ENCODE measurements around the gene FFAR1.

Gene FFAR1

DNA sequence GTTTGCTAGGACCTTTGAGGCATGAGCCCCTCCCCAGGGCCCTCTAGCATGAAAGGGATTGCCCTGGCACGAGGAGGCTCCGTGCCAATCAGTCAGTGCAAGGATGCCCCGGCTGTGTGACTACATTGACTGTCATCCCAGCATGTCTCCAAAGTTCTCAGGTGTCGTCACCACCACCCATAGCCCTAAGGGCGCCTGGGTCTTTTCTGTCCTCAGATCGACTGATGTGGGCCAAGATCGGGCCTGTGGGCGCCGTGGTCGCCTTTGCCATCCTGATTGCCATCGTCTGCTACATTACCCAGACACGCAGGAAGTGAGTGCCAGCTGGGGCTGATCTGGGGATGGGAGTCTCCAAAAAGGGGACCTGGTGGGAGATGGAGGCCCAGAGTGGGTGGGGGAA, 37.4 kb upstream of the FFAR1 start:
- Mint-ChIP-seq H3K9me3 (no peaks in the 10 kb centered on the region), H3K4me3 (no peak overlapping the region), H3K27ac (no peak overlapping the region), H3K36me3 (no peaks in the 10 kb centered on the region), H3K4me1 (no peaks in the 10 kb centered on the region)
- ATAC-seq (no peak), DNase-seq (ENCODE audit: low spot score in 2 of 2) (no peak)

DNA sequence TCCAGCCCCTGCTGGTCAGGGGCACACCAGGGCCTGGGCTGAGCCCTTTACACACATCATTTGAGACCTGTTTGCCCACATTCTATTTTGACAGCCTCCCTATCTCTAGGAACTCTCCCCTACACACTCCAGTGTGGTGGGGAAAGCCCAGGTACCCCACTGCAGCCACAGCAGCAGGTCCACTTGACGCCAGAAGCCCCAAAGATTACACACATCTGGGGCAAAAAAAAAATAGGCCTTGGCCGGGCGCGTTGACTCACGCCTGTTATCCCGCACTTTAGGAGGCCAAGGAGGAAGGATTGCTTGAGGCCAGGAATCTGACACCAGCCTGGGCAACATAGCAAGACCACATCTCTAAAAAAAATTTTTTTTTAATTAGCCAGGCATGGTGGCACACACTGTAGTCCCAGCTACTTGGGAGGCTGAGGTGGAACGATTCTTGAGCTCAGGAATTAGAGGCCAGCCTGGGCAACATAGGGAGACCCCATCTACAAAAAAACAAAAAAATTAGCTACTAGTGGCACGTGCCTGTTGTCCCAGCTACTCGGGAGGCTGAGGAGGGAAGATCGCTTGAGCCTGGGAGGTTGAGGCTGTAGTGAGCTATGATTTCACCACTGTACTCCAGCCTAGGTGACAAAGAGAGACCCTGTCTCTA, 36.8 kb upstream of the FFAR1 start:
- Mint-ChIP-seq H3K36me3 (no peaks in the 10 kb centered on the region), H3K4me1 (no peaks in the 10 kb centered on the region), H3K9me3 (no peaks in the 10 kb centered on the region), H3K27ac (peak overlapping the region; percentile 77), H3K4me3 (no peak overlapping the region)
- ATAC-seq (no peak), DNase-seq (ENCODE audit: low spot score in 2 of 2) (no peak)

DNA sequence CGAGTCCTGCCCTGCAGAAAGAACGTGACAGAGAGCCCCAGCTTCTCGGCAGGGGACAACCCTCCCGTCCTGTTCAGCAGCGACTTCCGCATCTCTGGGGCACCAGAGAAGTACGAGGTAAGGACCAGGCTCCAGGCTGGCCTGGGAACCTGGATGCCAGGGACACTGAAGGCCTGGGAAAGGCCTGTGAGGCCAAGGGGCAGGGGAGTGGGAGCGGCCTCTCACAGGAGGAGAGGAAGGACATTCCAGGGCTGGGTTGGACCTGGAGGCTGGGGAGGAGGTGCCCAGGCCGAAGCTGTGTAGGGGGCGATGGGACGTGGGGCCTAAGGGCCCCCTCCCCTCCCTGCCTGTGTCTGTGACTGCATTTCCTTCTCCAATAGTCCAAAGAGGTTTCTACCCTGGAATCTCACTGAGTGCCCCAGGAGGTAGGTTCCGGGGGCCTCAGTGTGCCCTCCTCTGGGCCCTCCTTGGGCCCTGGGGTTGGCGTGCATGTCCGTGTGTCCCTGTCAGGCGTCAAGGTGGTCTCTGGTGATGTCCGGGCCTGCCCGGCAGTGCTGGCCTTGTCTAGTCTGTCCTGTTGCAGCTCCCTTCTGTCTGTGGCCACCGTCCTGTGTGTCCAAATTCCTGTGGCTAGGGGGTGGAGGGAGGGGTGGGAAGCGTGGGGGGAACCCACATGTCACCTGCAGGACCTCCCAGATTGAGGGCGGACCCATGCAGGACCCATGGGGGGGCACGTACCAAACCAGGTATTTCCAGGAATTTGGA, 35.6 kb upstream of the FFAR1 start:
- peak overlapping the region; percentile 77 for H3K27ac Mint-ChIP-seq
- DNase-seq (ENCODE audit: low spot score in 2 of 2): no peak
- H3K4me1 Mint-ChIP-seq: no peaks in the 10 kb centered on the region
- no peaks in the 10 kb centered on the region for H3K9me3 Mint-ChIP-seq
- H3K36me3 Mint-ChIP-seq: no peaks in the 10 kb centered on the region
- ATAC-seq: no peak
- H3K4me3 Mint-ChIP-seq: no peak overlapping the region

DNA sequence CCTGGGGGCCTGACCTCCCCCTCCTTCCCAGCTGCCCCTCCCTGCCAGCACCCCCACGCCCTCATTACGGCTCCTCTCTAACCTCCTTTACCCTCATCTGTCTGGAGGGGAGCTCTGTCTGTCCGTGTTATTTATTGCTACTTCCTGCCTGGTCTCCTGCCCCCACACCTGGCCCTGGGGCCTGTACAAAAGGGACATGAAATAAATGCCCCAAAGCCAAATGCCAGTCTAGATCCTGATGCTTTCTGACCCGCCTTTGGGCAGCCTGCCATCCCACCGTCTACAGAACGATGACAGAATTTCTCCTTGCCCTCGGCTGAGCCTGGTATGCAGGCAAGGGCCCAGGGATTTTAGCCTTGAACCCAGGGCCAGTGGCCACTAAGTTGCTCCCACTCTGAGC, 34.1 kb upstream of the FFAR1 start:
- Mint-ChIP-seq H3K4me3 (no peak overlapping the region), H3K36me3 (peaks cover 3% of the 10 kb centered on the region), H3K9me3 (no peaks in the 10 kb centered on the region), H3K4me1 (peaks cover 3% of the 10 kb centered on the region), H3K27ac (no peak overlapping the region)
- no peak for DNase-seq (ENCODE audit: low spot score in 2 of 2)
- no peak for ATAC-seq

DNA sequence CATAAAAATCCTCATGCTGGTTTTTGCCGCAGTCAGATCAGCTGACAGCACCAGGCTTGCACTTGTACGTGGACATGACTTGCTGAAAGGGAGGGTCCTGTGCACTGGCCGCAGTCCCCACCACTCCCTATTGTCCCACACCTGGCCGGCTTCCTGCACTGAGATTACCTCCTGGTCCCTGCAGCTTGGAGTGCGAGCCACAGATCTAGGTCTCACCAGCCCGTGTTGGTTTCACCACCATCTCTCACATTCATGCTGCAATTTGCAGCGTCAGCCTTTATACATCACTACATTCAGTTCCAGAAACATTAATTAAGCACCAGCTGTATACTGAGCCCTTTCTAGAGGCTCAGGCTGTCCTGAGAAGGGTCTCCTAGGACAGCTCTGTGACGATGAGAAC, 33.7 kb upstream of the FFAR1 start:
- no peak for DNase-seq (ENCODE audit: low spot score in 2 of 2)
- ATAC-seq: no peak
- Mint-ChIP-seq H3K4me1 (peaks cover 7% of the 10 kb centered on the region), H3K9me3 (no peaks in the 10 kb centered on the region), H3K4me3 (no peak overlapping the region), H3K27ac (no peak overlapping the region), H3K36me3 (peaks cover 4% of the 10 kb centered on the region)

DNA sequence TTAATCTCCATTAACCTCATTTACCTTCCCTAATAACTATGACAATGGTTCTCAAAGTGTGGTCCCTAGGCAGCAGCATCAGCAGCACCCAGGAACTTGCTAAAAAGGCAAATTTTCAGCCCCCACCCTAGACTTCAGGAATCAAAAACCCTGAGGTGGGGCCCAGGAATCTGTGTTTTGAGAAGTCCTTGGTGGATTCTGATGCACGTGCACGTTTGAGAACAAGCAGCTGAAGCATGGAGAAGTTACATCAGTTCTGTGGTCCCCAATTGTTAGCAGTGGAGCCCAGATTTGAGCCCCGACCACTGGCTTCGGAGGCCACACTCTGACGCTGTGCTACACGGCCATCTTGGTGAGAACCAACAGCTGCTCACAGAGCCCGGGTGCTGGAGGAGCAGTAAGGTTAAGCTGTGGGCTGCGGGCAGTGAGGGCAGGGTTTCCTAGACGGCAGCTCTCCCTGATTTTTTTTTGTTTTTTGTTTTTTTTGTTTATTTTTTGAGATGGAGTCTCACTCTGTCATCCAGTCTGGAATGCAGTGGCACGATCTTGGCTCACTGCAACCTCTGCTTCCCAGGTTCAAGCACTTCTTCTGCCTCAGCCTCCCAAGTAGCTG, 32.7 kb upstream of the FFAR1 start:
- DNase-seq (ENCODE audit: low spot score in 2 of 2): no peak
- Mint-ChIP-seq H3K27ac (no peak overlapping the region), H3K4me1 (peaks cover 9% of the 10 kb centered on the region)

DNA sequence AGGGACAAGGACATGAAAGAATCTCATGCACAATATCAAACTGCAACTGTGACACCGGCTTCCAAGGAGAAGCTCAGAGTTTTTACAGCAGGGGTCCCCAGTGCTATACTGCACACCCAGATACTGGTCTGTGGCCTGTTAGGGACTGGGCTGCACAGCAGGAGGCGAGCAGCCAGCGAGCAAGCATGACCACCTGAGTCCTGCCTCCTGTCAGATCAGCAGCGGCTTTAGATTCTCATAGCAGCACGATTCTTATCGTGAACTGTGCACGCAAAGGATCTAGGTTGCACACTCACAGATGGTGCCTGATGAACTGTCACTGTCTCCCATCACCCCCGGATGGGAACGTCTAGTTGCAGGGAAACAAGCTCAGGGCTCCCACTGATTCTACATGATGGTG, 31.8 kb upstream of the FFAR1 start:
- H3K9me3 Mint-ChIP-seq: no peaks in the 10 kb centered on the region
- H3K36me3 Mint-ChIP-seq: peaks cover 4% of the 10 kb centered on the region
- ATAC-seq (no peak), DNase-seq (ENCODE audit: low spot score in 2 of 2) (no peak)
- H3K4me1 Mint-ChIP-seq: peaks cover 9% of the 10 kb centered on the region
- no peak overlapping the region for H3K27ac Mint-ChIP-seq
- H3K4me3 Mint-ChIP-seq: no peak overlapping the region

More for the DNA sequence above, 32.7 kb upstream of the FFAR1 start:
- H3K36me3 Mint-ChIP-seq: peaks cover 4% of the 10 kb centered on the region
- H3K9me3 Mint-ChIP-seq: no peaks in the 10 kb centered on the region
- no peak overlapping the region for H3K4me3 Mint-ChIP-seq
- ATAC-seq: no peak

DNA sequence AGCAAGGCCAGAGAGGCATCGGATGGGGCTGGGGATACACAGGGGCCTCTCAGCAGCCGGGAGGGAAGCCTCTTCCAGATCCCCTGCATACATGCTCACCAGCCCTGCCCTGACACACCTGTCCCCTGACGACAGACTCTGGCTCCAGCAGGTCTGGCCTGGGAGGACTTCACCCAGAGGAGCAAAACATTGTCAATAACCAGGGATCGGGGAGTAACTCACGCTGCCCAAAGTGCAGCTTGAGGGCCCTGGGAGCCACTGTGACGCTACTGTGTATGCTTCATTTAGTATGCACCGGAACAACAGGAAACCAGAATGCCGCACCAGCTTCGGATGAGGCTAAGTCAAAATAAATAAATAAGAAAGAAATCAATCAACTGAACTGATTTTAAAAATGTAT, 31.1 kb upstream of the FFAR1 start:
- DNase-seq (ENCODE audit: low spot score in 2 of 2) (no peak), ATAC-seq (no peak)
- Mint-ChIP-seq H3K9me3 (no peaks in the 10 kb centered on the region), H3K36me3 (peaks cover 4% of the 10 kb centered on the region), H3K4me1 (peaks cover 9% of the 10 kb centered on the region), H3K27ac (no peak overlapping the region), H3K4me3 (no peak overlapping the region)

DNA sequence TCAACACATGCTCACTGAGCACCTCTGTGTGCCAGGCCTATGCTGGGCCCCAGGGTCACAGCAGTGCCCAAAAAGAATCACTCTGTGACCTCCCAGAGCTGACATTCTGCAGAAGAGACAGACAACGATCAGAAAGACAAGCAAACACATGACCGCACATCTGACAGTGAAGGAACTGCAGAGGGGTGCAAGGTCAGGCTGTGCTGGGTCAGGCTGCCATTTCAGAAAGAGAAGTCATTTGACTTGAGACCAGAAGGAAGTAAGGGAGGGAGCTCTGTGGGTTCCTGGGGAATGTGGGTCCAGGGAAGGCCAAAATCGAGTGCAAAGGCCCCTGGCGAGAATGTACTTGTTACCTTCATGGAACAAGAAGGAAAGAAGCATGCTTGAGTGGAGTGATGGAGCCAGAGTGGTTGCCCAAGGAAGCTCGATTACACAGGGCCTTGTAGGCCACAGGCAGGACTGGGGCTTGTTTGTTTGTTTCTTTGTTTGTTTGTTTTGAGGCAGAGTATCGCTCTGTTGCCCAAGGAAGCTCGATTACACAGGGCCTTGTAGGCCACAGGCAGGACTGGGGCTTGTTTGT, 30.1 kb upstream of the FFAR1 start:
- H3K36me3 Mint-ChIP-seq: peaks cover 4% of the 10 kb centered on the region
- peaks cover 9% of the 10 kb centered on the region for H3K4me1 Mint-ChIP-seq
- peak overlapping the region; percentile 7 for H3K27ac Mint-ChIP-seq
- no peak overlapping the region for H3K4me3 Mint-ChIP-seq
- no peak for DNase-seq (ENCODE audit: low spot score in 2 of 2)
- ATAC-seq: no peak
- peaks cover 3% of the 10 kb centered on the region for H3K9me3 Mint-ChIP-seq

DNA sequence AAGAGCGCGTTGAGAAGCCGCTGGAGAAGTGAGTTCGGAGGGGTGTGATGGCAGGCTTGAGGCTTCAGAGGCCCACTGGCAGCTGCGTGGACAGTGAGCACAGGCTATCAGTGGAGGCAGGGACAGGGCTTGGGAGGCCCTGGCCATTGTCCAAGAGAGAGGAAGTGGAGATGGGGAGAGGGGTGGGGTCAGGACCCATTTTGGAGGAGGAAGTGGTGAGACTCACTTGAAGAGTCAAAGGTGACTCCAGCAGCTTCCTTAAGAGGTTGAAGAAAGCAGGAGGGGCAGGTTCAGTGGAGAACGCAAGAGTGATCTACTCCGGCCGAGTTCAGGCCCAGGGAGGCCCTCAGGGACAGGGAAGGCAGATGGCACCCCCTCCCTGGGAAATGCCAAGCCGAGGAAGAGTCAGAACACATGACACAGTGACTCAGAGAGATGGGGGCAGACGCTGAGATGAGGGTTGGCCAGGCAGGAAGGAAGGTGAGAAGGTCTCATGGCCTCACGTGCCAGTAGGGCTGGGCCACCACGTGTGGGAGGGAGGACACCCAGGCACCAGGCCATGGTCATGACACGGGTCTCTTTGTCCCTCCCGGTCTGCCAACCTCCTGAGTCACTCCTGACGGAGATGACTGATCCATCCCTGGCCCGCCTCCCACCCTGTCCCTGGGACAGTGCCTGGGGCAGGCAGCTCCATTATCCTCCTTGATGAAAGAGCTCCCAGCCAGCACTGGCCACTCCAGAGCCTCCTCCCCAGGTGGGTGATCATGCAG, 28.8 kb upstream of the FFAR1 start:
- H3K4me3 Mint-ChIP-seq: no peak overlapping the region
- peak; percentile 61 for ATAC-seq
- H3K9me3 Mint-ChIP-seq: peaks cover 3% of the 10 kb centered on the region
- H3K4me1 Mint-ChIP-seq: peaks cover 9% of the 10 kb centered on the region
- peak overlapping the region; percentile 69 for H3K27ac Mint-ChIP-seq
- no peak for DNase-seq (ENCODE audit: low spot score in 2 of 2)
- H3K36me3 Mint-ChIP-seq: peaks cover 4% of the 10 kb centered on the region

DNA sequence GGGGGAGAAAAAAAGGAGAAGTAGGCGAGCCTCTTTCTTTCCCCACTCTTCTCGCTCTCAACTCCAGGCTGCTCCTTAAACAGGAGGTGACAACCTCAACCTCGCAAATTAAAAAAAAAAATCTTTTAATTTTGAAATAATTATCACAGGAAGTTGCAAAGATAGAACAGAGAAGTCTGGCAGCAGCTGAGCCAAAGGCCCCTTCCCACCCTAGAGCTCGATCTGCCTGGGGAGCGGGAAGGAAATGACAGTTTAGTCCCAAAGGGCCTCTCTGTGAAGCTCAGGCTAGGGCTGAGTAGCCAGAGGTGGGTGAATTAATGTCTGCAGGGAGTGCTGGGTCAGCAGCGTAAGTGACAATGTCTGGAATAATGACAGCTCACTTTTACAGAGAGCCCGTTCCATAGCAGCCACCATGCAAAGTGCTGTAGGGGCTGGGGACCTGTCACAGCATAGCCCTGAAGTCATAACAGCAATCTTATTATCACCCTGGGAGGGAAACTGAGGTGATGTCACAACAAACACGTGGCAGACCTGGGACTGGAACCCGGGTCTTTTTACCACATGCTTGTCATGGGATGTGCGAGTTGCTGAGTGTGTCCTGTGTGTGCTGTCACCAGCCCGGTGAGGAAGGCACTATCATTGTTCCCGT, 27.5 kb upstream of the FFAR1 start:
- H3K36me3 Mint-ChIP-seq: peaks cover 4% of the 10 kb centered on the region
- peaks cover 9% of the 10 kb centered on the region for H3K4me1 Mint-ChIP-seq
- DNase-seq (ENCODE audit: low spot score in 2 of 2) (no peak), ATAC-seq (peak; percentile 41)
- H3K27ac Mint-ChIP-seq: no peak overlapping the region
- no peak overlapping the region for H3K4me3 Mint-ChIP-seq
- H3K9me3 Mint-ChIP-seq: peaks cover 3% of the 10 kb centered on the region

DNA sequence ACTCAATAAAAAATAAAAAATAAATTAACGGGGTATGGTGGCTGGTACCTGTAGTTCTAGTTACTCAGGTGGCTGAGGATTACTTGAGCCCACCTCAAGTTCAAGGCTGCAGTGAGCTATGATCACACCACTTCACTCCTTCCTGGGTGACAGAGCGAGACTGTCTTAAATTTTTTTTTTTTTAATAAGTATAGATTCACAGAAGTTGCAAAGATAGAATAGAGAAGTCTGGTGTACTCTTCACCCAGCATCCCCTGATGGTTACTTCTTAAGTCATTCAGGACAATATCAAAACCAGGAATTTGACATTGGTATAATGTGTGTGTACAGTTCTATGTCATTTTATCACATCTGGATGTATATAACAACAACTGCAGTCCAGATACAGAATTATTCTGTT, 26.4 kb upstream of the FFAR1 start:
- peaks cover 4% of the 10 kb centered on the region for H3K36me3 Mint-ChIP-seq
- H3K27ac Mint-ChIP-seq: no peak overlapping the region
- H3K4me1 Mint-ChIP-seq: peaks cover 9% of the 10 kb centered on the region
- peaks cover 3% of the 10 kb centered on the region for H3K9me3 Mint-ChIP-seq
- DNase-seq (ENCODE audit: low spot score in 2 of 2): no peak
- no peak overlapping the region for H3K4me3 Mint-ChIP-seq
- ATAC-seq: no peak

DNA sequence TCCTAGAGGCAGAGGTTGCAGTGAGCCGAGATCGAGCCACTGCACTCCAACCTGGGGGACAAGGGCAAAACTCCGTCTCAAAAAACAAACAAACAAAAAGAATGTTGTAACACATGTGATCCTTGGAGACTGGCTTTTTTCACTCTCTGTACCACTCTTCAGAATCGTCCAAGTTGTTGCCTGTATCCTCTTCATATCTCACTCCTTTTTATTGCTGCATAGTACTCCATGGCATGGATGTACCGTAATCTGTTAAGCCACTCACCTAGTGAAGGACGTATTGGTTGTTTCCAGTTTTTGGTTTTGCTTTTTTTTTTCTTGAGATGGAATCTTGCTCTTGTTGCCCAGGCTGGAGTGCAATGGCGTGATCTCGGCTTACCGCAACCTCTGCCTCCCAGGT, 25.7 kb upstream of the FFAR1 start:
- peaks cover 9% of the 10 kb centered on the region for H3K4me1 Mint-ChIP-seq
- ATAC-seq (no peak), DNase-seq (ENCODE audit: low spot score in 2 of 2) (no peak)
- H3K9me3 Mint-ChIP-seq: peaks cover 3% of the 10 kb centered on the region
- no peak overlapping the region for H3K27ac Mint-ChIP-seq
- peaks cover 4% of the 10 kb centered on the region for H3K36me3 Mint-ChIP-seq
- no peak overlapping the region for H3K4me3 Mint-ChIP-seq

DNA sequence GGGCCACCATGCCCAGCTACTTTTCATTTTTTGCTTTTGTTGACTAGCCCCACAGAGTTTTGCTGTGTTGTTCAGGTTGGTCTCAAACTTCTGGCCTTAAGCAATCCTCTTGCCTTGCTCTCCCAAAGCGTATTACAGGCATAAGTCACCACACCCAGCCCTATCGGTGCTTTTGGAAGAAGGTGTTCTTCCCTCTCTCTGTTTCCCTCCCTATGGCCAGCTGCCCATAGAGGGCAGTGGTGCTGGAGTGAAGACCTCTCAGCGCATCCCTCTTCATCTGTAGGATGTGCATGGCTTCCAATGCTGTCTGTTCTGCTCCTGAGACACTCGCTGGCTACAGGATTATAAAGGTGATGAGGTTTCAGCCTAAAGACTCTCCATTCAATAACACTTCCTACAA, 20.1 kb upstream of the FFAR1 start:
- DNase-seq (ENCODE audit: low spot score in 2 of 2) (no peak), ATAC-seq (no peak)
- no peak overlapping the region for H3K4me3 Mint-ChIP-seq
- H3K36me3 Mint-ChIP-seq: peaks cover 6% of the 10 kb centered on the region
- peaks cover 10% of the 10 kb centered on the region for H3K4me1 Mint-ChIP-seq
- H3K9me3 Mint-ChIP-seq: no peaks in the 10 kb centered on the region
- no peak overlapping the region for H3K27ac Mint-ChIP-seq

DNA sequence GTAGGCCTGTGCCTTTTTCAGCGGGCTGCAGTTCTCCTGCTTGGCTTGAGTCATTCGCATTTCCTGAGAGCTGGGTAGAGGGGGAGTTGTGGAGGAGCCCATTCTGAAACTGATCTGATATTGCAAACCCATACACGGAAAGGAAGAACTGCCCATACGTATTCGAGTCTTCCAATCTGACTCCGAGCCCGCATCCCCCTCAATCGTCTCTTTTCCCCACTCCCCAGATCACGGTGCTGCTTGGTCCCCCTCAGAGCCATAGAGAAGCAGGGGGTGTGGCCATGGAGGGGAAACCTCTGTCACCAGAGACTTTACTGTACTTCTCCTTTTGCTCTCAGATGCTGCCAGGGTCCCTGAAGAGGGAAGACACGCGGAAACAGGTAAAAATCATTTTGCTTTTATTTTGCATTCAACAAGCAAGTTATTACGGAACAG, 18.8 kb upstream of the FFAR1 start, which contains the start of gene CD22:
Gene CD22, plus strand, starts transcription at position 337 of the 435 bp plus-strand sequence. CDS start 2,854 bp downstream, outside the sequence.
- no peak within 1 kb of the TSS for H3K27ac Mint-ChIP-seq
- peaks cover 21% of the 10 kb centered on the region for H3K4me1 Mint-ChIP-seq
- peak; percentile 38 for ATAC-seq
- peaks cover 6% of the 10 kb centered on the region for H3K36me3 Mint-ChIP-seq
- DNase-seq (ENCODE audit: low spot score in 2 of 2): no peak
- H3K4me3 Mint-ChIP-seq: peak within 1 kb of the TSS; percentile 43
- H3K9me3 Mint-ChIP-seq: no peaks in the 10 kb centered on the region

Data from stimulated activated effector memory CD8-positive, alpha-beta T cell treated with anti-CD3 and anti-CD28 coated beads, Interleukin-12 subunit alpha, Interleukin-12 subunit beta, amount 100 ng/mL, for 72 hours (primary cell).